Esophagus squamous epithelium (tissue), 4 donors: ENCODE results near the gene E2F2.

Experiments used
- CTCF ChIP-seq, 6 experiments: fragments of 450-650 bp in 4 of 6; fragments of 200-600 bp in 2 of 6; sonication (generic) in 2 of 6; IDR thresholded peaks; one replicate each; pipeline ENCODE4 v1.5.1; 2016 to 2019; ENCODE audit warnings: antibody characterized with exemption in 6 of 6, mild to moderate bottlenecking in 4 of 6, moderate library complexity in 4 of 6
- POLR2A ChIP-seq, 4 donors: fragments of 450-650 bp; IDR thresholded peaks; one replicate each; pipeline ENCODE4 v1.6.1; 2017; ENCODE audit warnings: antibody characterized with exemption in 4 of 4, mild to moderate bottlenecking in 4 of 4, moderate library complexity in 3 of 4

DNA sequence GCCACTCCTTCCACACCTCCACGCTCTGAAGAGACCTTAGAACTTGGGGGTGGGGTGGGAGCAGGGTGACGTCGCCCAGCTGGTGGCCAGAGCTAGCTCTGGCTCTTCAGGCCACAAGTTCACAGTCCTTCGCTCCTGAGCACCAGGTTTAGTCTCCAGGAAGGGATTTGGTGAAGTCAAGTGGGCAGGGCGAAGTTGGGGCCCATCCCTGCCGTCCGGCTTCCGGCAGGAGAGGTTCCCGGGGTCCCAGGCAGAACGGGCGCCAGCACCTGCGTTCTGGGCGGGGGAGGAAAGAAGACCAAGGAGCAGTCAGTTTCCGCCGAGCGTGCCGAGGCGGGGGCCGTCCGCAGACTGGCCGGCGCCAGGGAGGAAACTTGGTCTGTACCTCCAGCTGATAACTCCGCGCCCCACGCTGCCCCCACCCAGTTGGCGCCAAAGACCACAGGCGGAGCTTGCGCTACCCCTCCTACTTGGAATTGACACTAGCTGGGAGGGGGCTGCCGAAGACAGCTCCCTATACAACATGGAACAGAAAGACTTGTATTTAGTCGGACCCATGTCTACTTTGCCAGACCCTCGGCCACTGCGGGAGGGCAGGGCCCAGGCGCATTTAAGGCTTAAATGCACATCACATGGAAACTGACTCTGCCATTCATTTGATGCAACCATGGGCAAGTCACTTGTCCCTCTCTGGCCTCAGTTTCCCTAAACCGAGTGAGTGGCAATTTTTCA is 27.3 kb upstream of the E2F2 start:
- no peak for TF ChIP-seq CTCF (IDR thresholded peaks at IDR 0.05)
- TF ChIP-seq POLR2A (IDR thresholded peaks at IDR 0.05): no peak
